HUES64 (cell line): ENCODE data around the gene MAPK10.
"Not testable (repeated sequence)": the region's sequence is repeated elsewhere in the genome, so short reads cannot be mapped to it uniquely, and the experiment has no call there.

Experiments used
- H3K27ac ChIP-seq: 2 replicates; pipeline ENCODE4 v1.7.0; 2013; ENCODE audit warnings: low read depth, low read length, inconsistent platforms
- H3K27me3 ChIP-seq: 2 replicates; pipeline ENCODE4 v1.6.1; 2013; ENCODE audit warnings: mild to moderate bottlenecking, low read length; ENCODE audit not compliant: insufficient read depth
- H3K36me3 ChIP-seq: 2 replicates; pipeline ENCODE4 v1.6.1; 2013; ENCODE audit warnings: mild to moderate bottlenecking, low read length; ENCODE audit not compliant: insufficient read depth
- H3K4me1 ChIP-seq: 2 replicates; pipeline ENCODE4 v1.6.1; 2013; ENCODE audit warnings: mild to moderate bottlenecking, low read length, moderate library complexity; ENCODE audit not compliant: insufficient read depth
- H3K4me3 ChIP-seq: 2 replicates; pipeline ENCODE4 v1.5.1; 2013; ENCODE audit warnings: mild to moderate bottlenecking, low read length, moderate library complexity
- H3K9ac ChIP-seq: 2 replicates; pipeline ENCODE4 v1.6.1; 2013; ENCODE audit warnings: mild to moderate bottlenecking, low read depth, low read length
- H3K9me3 ChIP-seq: 2 replicates; pipeline ENCODE4 v1.6.1; 2013; ENCODE audit warnings: low read depth, low read length; ENCODE audit not compliant: insufficient read depth
- WGBS: fragments of 150-250, 120-280 bp; methylation state at CpG from one replicate; pipeline ENCODE4 v1.1.7; 2013; ENCODE audit warnings: missing lambda C conversion rate; 5-methylcytosine and 5-hydroxymethylcytosine counted together

The MAPK10 gene

GRCh38 chr4:86344127-86344526 is 15.7 kb downstream of the MAPK10 start:
- Histone ChIP-seq H3K9ac (no peak overlapping the region), H3K36me3 (no peaks in the 10 kb centered on the region), H3K4me1 (0 out of 2 replicates have a peak, but pooled peaks cover 4% of the 10 kb centered on the region), H3K27me3 (no peaks in the 10 kb centered on the region), H3K9me3 (no peaks in the 10 kb centered on the region), H3K27ac (no peak overlapping the region), H3K4me3 (no peak overlapping the region)
- WGBS: 82% methylated on average over 3 of the region's 3 CpGs

DNA sequence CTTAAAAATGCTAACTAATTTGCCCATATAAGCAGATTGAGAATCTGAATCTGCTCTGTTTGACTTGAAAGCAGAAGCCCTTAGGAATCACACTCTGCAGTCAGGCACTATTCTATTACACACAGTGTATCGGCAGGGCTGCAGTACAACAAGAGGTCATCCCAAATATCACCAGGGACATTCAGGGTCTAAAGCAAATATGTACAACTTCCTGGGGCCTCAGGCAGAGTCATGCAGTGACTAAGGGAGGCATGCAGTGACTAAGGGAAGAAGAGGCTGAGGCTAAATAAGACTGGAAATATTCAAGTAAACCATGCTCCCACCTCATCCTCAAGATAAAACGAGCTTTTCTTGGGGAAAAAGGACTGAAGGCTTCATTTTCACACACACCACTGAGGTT is 20.9 kb downstream of the MAPK10 start:
- Histone ChIP-seq H3K27me3 (no peaks in the 10 kb centered on the region), H3K36me3 (no peaks in the 10 kb centered on the region), H3K9me3 (no peaks in the 10 kb centered on the region), H3K4me1 (0 out of 2 replicates have a peak, but pooled peaks cover 2% of the 10 kb centered on the region), H3K27ac (no peak overlapping the region), H3K9ac (no peak overlapping the region), H3K4me3 (no peak overlapping the region)
- WGBS: 86% methylated on average over 2 of the region's 2 CpGs

DNA sequence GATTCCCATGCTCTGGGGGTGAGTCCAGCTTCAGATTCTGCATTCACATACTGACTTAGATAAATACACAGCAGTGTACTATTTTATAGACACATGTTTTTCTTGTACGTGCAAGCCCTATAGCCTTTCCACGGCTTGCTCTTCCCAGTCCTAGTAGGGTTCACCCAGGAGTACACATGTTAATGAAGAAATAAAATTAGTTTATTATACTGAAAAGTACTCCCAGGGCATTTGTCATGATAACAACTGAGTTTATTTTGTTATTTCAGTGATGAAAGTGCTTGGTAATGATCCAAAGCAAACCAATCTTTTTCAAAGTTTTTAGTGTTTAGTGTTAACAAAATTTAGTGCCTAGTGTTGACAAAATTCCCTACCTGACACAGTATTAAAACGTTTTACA is 21.3 kb downstream of the MAPK10 start:
- Histone ChIP-seq H3K27ac (no peak overlapping the region), H3K27me3 (no peaks in the 10 kb centered on the region), H3K4me3 (no peak overlapping the region), H3K9ac (no peak overlapping the region), H3K9me3 (no peaks in the 10 kb centered on the region), H3K4me1 (0 out of 2 replicates have a peak, but pooled peaks cover 2% of the 10 kb centered on the region), H3K36me3 (no peaks in the 10 kb centered on the region)
- 74% methylated on average over 3 of the region's 3 CpGs for WGBS

DNA sequence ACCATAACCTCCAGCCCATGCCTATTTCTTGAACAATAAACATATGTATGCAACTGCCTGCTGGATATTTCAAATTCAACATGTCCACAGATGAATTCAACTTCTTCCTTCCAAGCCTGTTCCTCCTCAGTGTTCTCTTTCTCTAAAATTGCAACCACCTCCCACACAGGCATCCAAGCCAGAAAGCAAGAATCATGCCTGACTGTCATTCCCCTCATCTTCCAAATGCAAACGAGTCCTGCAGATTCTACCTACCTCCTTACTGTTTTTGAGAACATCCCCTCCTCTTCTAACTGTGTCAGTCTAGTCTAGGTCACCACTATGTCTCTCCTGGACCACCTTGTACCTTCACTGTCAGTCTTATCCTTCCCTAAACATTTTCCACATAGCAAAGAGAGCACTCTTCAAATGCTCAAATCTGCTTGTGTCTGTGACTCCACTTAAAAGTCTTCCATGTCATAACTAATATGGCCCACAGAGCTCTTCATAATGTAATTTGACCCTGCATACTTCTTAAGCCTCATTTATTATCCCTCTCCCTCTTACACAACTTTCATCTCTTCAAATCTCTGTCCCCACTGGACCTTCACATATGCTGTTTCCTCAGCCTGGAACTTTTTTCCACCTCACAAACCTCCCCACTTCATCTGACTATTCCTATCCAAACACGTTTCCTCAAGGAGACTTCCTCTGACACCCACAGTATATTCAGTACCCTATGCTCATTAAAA is 25.7 kb downstream of the MAPK10 start:
- H3K27me3 ChIP-seq: no peaks in the 10 kb centered on the region
- H3K27ac ChIP-seq: no peak overlapping the region
- 79% methylated on average over 2 of the region's 2 CpGs for WGBS
- H3K9ac ChIP-seq: no peak overlapping the region
- H3K36me3 ChIP-seq: no peaks in the 10 kb centered on the region
- H3K9me3 ChIP-seq: no peaks in the 10 kb centered on the region
- H3K4me1 ChIP-seq: peaks cover 9% of the 10 kb centered on the region; the same call in 1 of the 2 replicates
- no peak overlapping the region for H3K4me3 ChIP-seq

GRCh38 chr4:86333236-86333635 is 26.6 kb downstream of the MAPK10 start:
- H3K27me3 ChIP-seq: no peaks in the 10 kb centered on the region
- H3K36me3 ChIP-seq: no peaks in the 10 kb centered on the region
- peaks cover 6% of the 10 kb centered on the region; the same call in 1 of the 2 replicates for H3K4me1 ChIP-seq
- no peaks in the 10 kb centered on the region for H3K9me3 ChIP-seq
- no peak overlapping the region for H3K4me3 ChIP-seq
- WGBS: 0% methylated on average over 1 of the region's 1 CpG
- no peak overlapping the region for H3K27ac ChIP-seq
- no peak overlapping the region for H3K9ac ChIP-seq

DNA sequence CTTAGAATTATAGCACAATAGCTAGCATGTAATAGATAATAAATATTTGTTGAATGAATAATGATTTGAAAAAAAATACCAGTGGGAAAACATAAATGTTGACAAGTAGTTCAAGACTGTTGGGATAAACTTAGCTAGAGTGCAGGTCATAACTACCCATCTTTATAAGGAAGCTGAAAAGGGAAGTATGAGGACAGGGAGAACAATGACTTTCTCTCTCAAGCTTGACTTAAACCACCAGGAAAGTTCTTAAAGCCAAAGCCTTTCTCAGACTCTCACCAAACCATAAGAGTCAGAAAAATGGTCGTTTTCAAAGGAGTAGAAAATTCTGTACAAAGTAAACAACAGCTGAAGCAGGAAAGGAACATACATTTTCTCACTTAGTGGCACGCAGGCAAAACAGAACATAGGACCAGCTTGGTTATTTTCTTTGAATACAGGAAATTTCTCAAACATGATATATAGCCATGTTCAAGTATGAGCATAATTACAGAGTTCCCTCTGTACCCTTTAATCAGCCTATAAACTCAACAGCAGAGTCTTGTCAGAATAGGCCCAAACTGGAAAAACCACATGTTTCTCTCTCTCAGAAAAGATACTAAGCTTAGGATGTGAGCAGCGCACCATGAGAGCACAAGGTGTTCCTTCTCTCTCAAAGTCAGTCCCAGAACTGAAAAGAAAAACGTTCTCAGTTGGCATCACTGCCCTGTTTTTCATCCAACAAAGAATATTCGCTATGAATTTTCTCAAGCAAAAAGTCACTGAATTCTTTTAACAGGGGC is 28.7 kb downstream of the MAPK10 start:
- Histone ChIP-seq H3K36me3 (no peaks in the 10 kb centered on the region), H3K9ac (no peak overlapping the region), H3K9me3 (no peaks in the 10 kb centered on the region), H3K27me3 (no peaks in the 10 kb centered on the region), H3K4me1 (peaks cover 6% of the 10 kb centered on the region; the same call in 1 of the 2 replicates), H3K27ac (no peak overlapping the region), H3K4me3 (no peak overlapping the region)
- WGBS: 66% methylated on average over 5 of the region's 5 CpGs

GRCh38 chr4:86330411-86330810 is 29.4 kb downstream of the MAPK10 start:
- H3K4me3 ChIP-seq, H3K36me3 ChIP-seq, H3K4me1 ChIP-seq, H3K9ac ChIP-seq, H3K27me3 ChIP-seq, H3K27ac ChIP-seq, H3K9me3 ChIP-seq: not testable (repeated sequence)
- WGBS: 94% methylated on average over 3 of the region's 5 CpGs

- Histone ChIP-seq H3K27me3 (no peaks in the 10 kb centered on the region), H3K27ac (no peak overlapping the region), H3K4me1 (peaks cover 6% of the 10 kb centered on the region; the same call in 1 of the 2 replicates), H3K4me3 (no peak overlapping the region), H3K9ac (no peak overlapping the region), H3K36me3 (no peaks in the 10 kb centered on the region), H3K9me3 (no peaks in the 10 kb centered on the region)
- WGBS: 93% methylated on average over 3 of the region's 3 CpGs
Observed at GRCh38 chr4:86329431-86329830, 30.4 kb downstream of the MAPK10 start.

DNA sequence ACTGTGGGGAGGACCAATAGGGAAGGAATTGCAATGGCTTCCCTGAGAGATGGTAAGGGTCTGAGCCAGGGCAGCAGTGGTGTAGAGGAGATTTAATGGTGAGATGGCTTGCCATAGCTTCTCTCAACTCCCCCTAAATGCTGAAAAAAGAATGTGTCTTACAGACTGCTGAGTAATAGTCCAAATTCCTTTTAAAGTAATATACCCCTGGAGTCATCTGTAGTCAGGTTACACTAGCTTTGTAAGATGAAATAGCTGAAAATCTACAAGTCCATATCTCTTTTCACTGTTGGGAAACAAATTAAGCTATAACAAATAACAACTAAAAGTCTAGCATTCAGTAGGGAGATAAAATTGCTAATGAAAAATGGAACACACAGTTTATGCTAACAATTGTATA is 33.5 kb downstream of the MAPK10 start:
- Histone ChIP-seq H3K36me3 (no peaks in the 10 kb centered on the region), H3K9me3 (no peaks in the 10 kb centered on the region), H3K4me3 (no peak overlapping the region), H3K9ac (no peak overlapping the region), H3K27ac (no peak overlapping the region), H3K27me3 (no peaks in the 10 kb centered on the region), H3K4me1 (peaks cover 6% of the 10 kb centered on the region; the same call in 1 of the 2 replicates)

- Histone ChIP-seq H3K36me3 (no peaks in the 10 kb centered on the region), H3K4me1 (no peaks in the 10 kb centered on the region), H3K9ac (no peak overlapping the region), H3K27me3 (no peaks in the 10 kb centered on the region), H3K4me3 (no peak overlapping the region), H3K9me3 (no peaks in the 10 kb centered on the region), H3K27ac (no peak overlapping the region)
Observed at GRCh38 chr4:86319390-86319789, 40.5 kb downstream of the MAPK10 start.

GRCh38 chr4:86315579-86315978 is 44.3 kb downstream of the MAPK10 start:
- Histone ChIP-seq H3K9ac (no peak overlapping the region), H3K4me3 (no peak overlapping the region), H3K27me3 (no peaks in the 10 kb centered on the region), H3K9me3 (no peaks in the 10 kb centered on the region), H3K27ac (no peak overlapping the region), H3K36me3 (no peaks in the 10 kb centered on the region), H3K4me1 (no peaks in the 10 kb centered on the region)
